Heart left ventricle (tissue), 16 donors: ENCODE data around the gene IDE. TPM values are rescaled to one million over a fixed set of nuclear protein-coding genes. Genes with fewer than 3 reads are reported as not detected.

Experiments
- ATAC-seq, 4 donors: fragments of 200-7000 bp; cut with Tn5 transposase; one replicate each; pipeline ENCODE4 v1.9.1; 2020 to 2022; ENCODE audit warnings: moderate library complexity in 4 of 4, mild to moderate bottlenecking in 3 of 4, moderate number of reproducible peaks in 1 of 4
- DNase-seq, 5 donors: peaks; one replicate each; pipeline ENCODE4 v3.0.0-alpha.2; 2020
- H3K27ac ChIP-seq, 12 donors: fragments of 200-600 bp; sonication (generic) in 4 of 12; one replicate each; pipeline versions ENCODE4 v1.5.0 to v1.8.0; 2016 to 2022; ENCODE audit warnings: mild to moderate bottlenecking in 2 of 12
- H3K27me3 ChIP-seq, 9 donors: fragments of 200-600 bp; sonication (generic) in 2 of 9; one replicate each; pipeline versions ENCODE4 v1.5.1 to v1.8.0; 2016 to 2022; ENCODE audit warnings: mild to moderate bottlenecking in 3 of 9
- H3K36me3 ChIP-seq, 9 donors: fragments of 200-600 bp; sonication (generic) in 2 of 9; one replicate each; pipeline versions ENCODE4 v1.5.0 to v1.8.0; 2018 to 2022; ENCODE audit warnings: mild to moderate bottlenecking in 2 of 9
- H3K4me1 ChIP-seq, 12 donors: fragments of 200-600 bp; sonication (generic) in 4 of 12; one replicate each; pipeline versions ENCODE4 v1.5.0 to v1.8.0; 2016 to 2022; ENCODE audit warnings: mild to moderate bottlenecking in 3 of 12
- H3K4me3 ChIP-seq, 12 donors: fragments of 200-600 bp; sonication (generic) in 4 of 12; one replicate each; pipeline versions ENCODE4 v1.5.0 to v1.8.0; 2017 to 2022; ENCODE audit warnings: mild to moderate bottlenecking in 9 of 12, moderate library complexity in 4 of 12
- H3K9me3 ChIP-seq, 12 donors: fragments of 200-600 bp; sonication (generic) in 4 of 12; one replicate each; pipeline versions ENCODE4 v1.5.0 to v1.8.0; 2016 to 2022; ENCODE audit warnings: mild to moderate bottlenecking in 1 of 12
- CTCF ChIP-seq, 12 donors: fragments of 200-600 bp; sonication (generic) in 4 of 12; IDR thresholded peaks; one replicate each; pipeline versions ENCODE4 v1.5.0 to v1.8.0; 2018 to 2022; ENCODE audit warnings: antibody characterized with exemption in 12 of 12, mild to moderate bottlenecking in 5 of 12
- POLR2A ChIP-seq, 2 donors: fragments of 450-650 bp; IDR thresholded peaks; one replicate each; pipeline ENCODE4 v1.6.1; 2017; ENCODE audit warnings: antibody characterized with exemption in 2 of 2, mild to moderate bottlenecking in 2 of 2, moderate library complexity in 2 of 2
- WGBS, 4 donors: extraction: QIAGEN DNeasy Blood & Tissue Kit in 2 of 4; methylation state at CpG; one replicate each; pipeline versions ENCODE4 v1.1.5 to v1.1.7; 2013 to 2018; 5-methylcytosine and 5-hydroxymethylcytosine counted together
- intact Hi-C, 10 donors: fragments of 100-400 bp; cut with DNase I; formaldehyde crosslinking; loops; one replicate each; pipeline versions ENCODE4 v1.11.1 to v1.14.2; 2022
- polyA plus RNA-seq, 2 donors: library from polyadenylated mRNA; stranded (reverse); fragments of 200-250 nt; gene quantifications; one replicate each; pipeline ENCODE4 v1.2.3, GENCODE V29; 2013
- total RNA-seq, 9 donors: library from RNA; depleted of rRNA in 2 of 9; stranded (reverse); fragments of >200 nt in 2 of 9; fragmentation: NEBNext Ultra II Directional in 3 of 9; extraction: Animal tissue kit (Norgen Biotek cat#: 25700) in 3 of 9; gene quantifications; one replicate each; pipeline versions ENCODE4 v1.1.0 to v1.2.4, GENCODE V29; 2016 to 2023
- donor health status: ischemic (EF 13 %, LVEDD 7.1; RV severe dilation, severe dysfunction).
- donor health status: healthy with polysubstance abuse.
- donor health status: DM: no; HTN: yes; CAD: no.
- donor health status: DM: no; HTN: no; CAD: no.
- donor health status: ischemic (EF 25% LVEDD 6.9; RV normal size, moderate dysfunction).
- donor health status: ischemic (EF 25% LVEDD 5.7; RV mildly dilated, moderate dysfunction).
- donor health status: healthy.
- donor health status: DM: yes; HTN: yes; CAD: no.
- donor health status: ischemic (EF 35%, LVEDD 5.7; RV mildly dilated, moderate dysfunction).
- donor health status: nonischemic (EF 11% LVEDD 7.7; RV severe dilation, severe dysfunction).
- donor health status: DM: yes; HTN: yes; CAD: no.
- donor health status: PGD.
- donor health status: ischemic (EF 29% LVEDD 5.4; RV normal size, mild dysfunction).
- donor health status: nonischemic (EF 23%, LVEDD 6.1; RV moderate dilation, normal function).

IDE gene
- total and polyA plus RNA-seq, 11 donors = 11.7 to 51.3 (median 46.0) TPM

- H3K36me3 ChIP-seq = peaks cover 0 to 60% (median 33%) of the 10 kb centered on the region in 9 donors
- no peaks in the 10 kb centered on the region for H3K27me3 ChIP-seq
- H3K9me3 ChIP-seq = peaks cover 0 to 16% (median 7%) of the 10 kb centered on the region in 12 donors
- no peaks in the 10 kb centered on the region for H3K4me1 ChIP-seq
- intact Hi-C loops = no loop called here
- ATAC-seq (no peak), DNase-seq (no peak)
- TF ChIP-seq CTCF (IDR thresholded peaks at IDR 0.05) (peak in 1 of 12 donors; percentile 13), POLR2A (IDR thresholded peaks at IDR 0.05) (no peak)
- H3K27ac ChIP-seq = no peak overlapping the region
- 84 to 94% (median 92%) methylated on average over 5 of the region's 5 CpGs for WGBS, 4 donors
- H3K4me3 ChIP-seq = no peak overlapping the region
Observed at GRCh38 chr10:92552310-92552709, 21.6 kb downstream of the IDE start.

DNA sequence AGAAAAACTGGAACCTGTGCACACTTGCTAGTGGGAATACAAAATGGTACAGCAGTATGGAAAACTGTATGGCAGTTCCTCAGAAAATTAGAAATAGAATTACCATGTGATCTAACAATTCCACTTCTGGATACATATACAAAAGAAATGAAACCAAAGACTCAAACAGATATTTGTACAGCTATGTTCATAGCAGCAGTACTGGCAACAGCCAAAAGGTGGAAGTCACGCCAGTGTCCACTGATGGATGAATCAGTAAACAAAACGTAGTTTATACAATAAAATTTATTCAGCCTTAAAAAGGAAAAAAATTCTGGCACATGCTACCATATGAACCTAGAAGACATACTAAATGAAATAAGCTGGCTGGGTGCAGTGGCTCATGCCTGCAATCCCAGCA, 23.0 kb downstream of the IDE start:
- ATAC-seq = no peak
- Histone ChIP-seq H3K4me3 (no peak overlapping the region), H3K9me3 (peaks cover 0 to 16% (median 7%) of the 10 kb centered on the region in 12 donors), H3K4me1 (no peaks in the 10 kb centered on the region), H3K27me3 (no peaks in the 10 kb centered on the region), H3K27ac (no peak overlapping the region), H3K36me3 (peaks cover 0 to 46% (median 21%) of the 10 kb centered on the region in 9 donors)
- no peak for TF ChIP-seq POLR2A (IDR thresholded peaks at IDR 0.05)
- no peak for TF ChIP-seq CTCF (IDR thresholded peaks at IDR 0.05)
- no peak for DNase-seq
- WGBS, 4 donors = 62 to 69% (median 65%) methylated on average over 2 of the region's 2 CpGs
- intact Hi-C loops = no loop called here

- ATAC-seq = no peak
- TF ChIP-seq CTCF (IDR thresholded peaks at IDR 0.05) (no peak), POLR2A (IDR thresholded peaks at IDR 0.05) (no peak)
- 87 to 96% (median 94%) methylated on average over 4 of the region's 4 CpGs for WGBS, 4 donors
Observed at GRCh38 chr10:92547676-92548075, 26.2 kb downstream of the IDE start.

DNA sequence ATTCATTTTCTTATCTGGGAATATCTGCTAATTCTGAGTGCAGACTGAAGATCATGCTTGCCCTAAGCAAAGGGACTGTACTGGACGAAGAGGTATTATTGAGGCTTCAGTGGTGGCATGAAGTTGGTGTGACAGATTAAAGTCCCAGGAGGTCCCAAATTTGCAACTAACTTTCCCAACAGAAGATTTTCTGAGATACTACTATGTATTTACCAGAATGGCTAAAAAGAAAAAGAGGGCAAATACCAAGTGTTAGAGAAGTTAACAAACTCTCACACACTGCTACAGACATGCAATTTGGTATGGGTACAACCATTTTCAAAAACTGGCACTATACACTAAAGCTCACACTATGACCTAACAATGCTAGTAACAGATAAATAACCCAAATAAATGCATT, 28.3 kb downstream of the IDE start:
- DNase-seq (no peak), ATAC-seq (no peak)
- H3K4me1 ChIP-seq = peaks cover 0 to 17% (median 0%) of the 10 kb centered on the region in 12 donors
- H3K4me3 ChIP-seq = no peak overlapping the region
- intact Hi-C loops = no loop called here
- no peaks in the 10 kb centered on the region for H3K9me3 ChIP-seq
- WGBS, 4 donors = 92 to 96% (median 95%) methylated on average over 1 of the region's 1 CpG
- TF ChIP-seq CTCF (IDR thresholded peaks at IDR 0.05) (no peak), POLR2A (IDR thresholded peaks at IDR 0.05) (no peak)
- H3K36me3 ChIP-seq = peaks cover 0 to 15% (median 5%) of the 10 kb centered on the region in 9 donors
- H3K27ac ChIP-seq = no peak overlapping the region
- no peaks in the 10 kb centered on the region for H3K27me3 ChIP-seq

More at GRCh38 chr10:92547676-92548075, 26.2 kb downstream of the IDE start:
- Histone ChIP-seq H3K27me3 (no peaks in the 10 kb centered on the region), H3K27ac (no peak overlapping the region), H3K4me1 (peaks cover 0 to 12% (median 0%) of the 10 kb centered on the region in 12 donors), H3K9me3 (no peaks in the 10 kb centered on the region), H3K36me3 (peaks cover 0 to 17% (median 7%) of the 10 kb centered on the region in 9 donors), H3K4me3 (no peak overlapping the region)
- no peak for DNase-seq
- intact Hi-C loops = no loop called here
